Mononuclear cell (primary cell): ENCODE data around the gene SERPINB10. TPM values are rescaled to one million over a fixed set of nuclear protein-coding genes. Genes with fewer than 3 reads are reported as not detected.

Experiments used
- H3K27me3 ChIP-seq: 2 replicates; pipeline ENCODE4 v1.6.0; 2011; ENCODE audit warnings: low read length, control low read depth; ENCODE audit not compliant: insufficient read depth
- H3K4me1 ChIP-seq: 2 replicates; pipeline ENCODE4 v1.5.1; 2011; ENCODE audit warnings: mild to moderate bottlenecking, low read length, control low read depth; ENCODE audit not compliant: insufficient read depth
- H3K4me3 ChIP-seq: 2 replicates; pipeline ENCODE4 v1.5.1; 2011; ENCODE audit warnings: mild to moderate bottlenecking, low read length, moderate library complexity
- H3K9me3 ChIP-seq: 2 replicates; pipeline ENCODE4 v1.5.1; 2011; ENCODE audit warnings: low read depth, mild to moderate bottlenecking, control low read depth, low read length
- total RNA-seq: library from RNA; depleted of rRNA; stranded (reverse); fragments of >200 nt; gene quantifications from one replicate; pipeline ENCODE4 v1.2.3, GENCODE V29; 2012

Gene SERPINB10, protein sequence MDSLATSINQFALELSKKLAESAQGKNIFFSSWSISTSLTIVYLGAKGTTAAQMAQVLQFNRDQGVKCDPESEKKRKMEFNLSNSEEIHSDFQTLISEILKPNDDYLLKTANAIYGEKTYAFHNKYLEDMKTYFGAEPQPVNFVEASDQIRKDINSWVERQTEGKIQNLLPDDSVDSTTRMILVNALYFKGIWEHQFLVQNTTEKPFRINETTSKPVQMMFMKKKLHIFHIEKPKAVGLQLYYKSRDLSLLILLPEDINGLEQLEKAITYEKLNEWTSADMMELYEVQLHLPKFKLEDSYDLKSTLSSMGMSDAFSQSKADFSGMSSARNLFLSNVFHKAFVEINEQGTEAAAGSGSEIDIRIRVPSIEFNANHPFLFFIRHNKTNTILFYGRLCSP
- 5.7 TPM for total RNA-seq

DNA sequence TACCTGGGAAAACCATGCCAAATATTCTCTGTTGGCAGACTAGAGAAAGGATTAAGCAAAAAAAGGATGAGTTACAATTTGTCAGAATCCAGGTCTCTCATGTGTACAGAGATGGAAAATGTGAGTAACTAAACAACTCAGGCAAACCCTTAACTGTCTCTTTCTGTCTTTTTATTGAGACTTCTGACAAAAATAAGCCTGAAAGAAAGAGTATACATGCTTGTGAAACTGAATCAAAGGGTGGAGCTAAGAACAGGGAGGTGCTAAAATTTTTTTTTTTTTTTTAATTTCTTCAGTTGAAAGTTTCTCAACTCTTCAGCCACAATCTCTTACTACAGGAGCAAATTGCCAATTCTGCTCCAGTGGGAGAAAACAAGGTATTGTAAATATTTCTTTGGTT lies at the start of gene SERPINB10:
Gene SERPINB10, plus strand, starts transcription at position 295 of the 400 bp plus-strand sequence. CDS start 7,553 bp downstream, outside the sequence.
- Histone ChIP-seq H3K9me3 (no peaks in the 10 kb centered on the region), H3K4me3 (no peak within 1 kb of the TSS), H3K27me3 (no peaks in the 10 kb centered on the region), H3K4me1 (peaks cover 25% of the 10 kb centered on the region)

DNA sequence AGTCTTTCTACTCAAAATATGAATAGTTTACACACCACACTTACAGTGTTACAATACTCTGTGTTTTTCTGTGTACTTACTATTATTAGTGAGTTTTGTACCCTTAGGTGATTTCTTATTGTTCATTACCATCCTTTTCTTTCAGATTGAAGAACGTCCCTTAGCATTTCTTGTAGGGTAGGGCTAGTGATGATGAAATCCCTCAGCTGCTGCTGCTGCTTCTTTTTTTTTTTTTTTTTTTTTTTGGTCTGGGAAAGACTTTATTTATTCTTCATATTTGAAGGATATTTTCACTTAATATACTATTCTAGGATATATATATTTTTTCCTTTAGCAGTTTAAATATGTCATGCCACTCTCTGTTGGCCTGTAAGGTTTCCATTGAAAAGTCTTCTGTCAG lies 49.3 kb upstream of the SERPINB10 start:
- Histone ChIP-seq H3K4me3 (no peak overlapping the region), H3K4me1 (peaks cover 27% of the 10 kb centered on the region), H3K27me3 (no peaks in the 10 kb centered on the region)

DNA sequence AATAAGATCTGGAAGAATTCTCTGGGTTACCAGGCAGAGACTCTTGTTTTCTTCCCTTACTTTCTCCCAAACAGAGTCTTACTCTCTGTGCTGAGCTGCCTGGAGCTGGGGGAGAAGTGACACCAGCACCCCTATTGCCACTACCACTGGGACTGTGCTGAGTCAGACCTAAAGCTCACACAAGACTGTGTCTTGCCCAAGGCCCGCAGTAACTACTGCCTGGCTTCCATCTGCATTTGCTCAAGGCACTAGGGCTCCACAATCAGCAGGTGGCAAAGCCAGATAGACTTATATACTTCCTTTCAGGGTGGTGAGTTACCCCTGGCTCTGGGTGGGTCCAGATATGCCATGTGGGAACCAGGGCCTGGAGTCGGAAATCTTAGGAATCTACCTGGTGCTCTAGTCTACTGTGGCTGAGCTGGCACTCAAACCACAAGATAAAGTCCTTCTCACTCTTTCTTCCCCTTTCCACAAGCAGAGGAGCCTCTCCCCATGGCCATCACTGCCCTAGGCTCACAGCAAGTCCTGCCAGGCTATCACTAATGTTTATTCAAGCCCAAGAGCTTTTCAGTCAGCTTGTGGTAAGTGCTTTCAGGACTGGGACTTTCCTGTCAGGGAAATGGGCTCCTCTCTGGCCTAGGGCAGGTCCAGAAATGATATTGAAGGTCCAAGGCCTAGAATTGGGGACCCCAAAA lies 47.8 kb upstream of the SERPINB10 start:
- no peaks in the 10 kb centered on the region for H3K9me3 ChIP-seq
- peaks cover 27% of the 10 kb centered on the region for H3K4me1 ChIP-seq
- H3K27me3 ChIP-seq = no peaks in the 10 kb centered on the region
- no peak overlapping the region for H3K4me3 ChIP-seq

More for the DNA sequence above, 49.3 kb upstream of the SERPINB10 start:
- no peaks in the 10 kb centered on the region for H3K9me3 ChIP-seq

DNA sequence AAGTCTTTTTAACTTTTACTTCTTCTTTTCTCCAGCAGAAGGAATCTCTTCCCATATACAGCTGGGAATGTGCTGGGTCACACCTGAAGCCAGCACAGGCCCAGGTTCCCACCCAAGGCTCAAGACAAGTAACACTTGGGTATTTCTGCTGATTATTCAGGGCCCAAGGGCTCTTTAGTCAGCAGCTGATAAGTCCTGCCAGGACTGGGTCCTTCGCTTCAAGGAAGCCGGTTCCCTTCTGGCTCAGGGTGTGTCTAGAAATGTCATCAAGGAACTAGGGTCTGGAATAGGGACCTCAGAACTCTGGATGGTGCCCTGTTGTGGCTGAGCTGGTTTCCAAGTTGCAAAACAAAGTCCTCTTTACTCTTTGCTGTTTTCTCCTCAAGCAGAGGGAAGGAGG lies 47.2 kb upstream of the SERPINB10 start:
- Histone ChIP-seq H3K4me1 (peaks cover 27% of the 10 kb centered on the region), H3K9me3 (no peaks in the 10 kb centered on the region), H3K27me3 (no peaks in the 10 kb centered on the region), H3K4me3 (no peak overlapping the region)

DNA sequence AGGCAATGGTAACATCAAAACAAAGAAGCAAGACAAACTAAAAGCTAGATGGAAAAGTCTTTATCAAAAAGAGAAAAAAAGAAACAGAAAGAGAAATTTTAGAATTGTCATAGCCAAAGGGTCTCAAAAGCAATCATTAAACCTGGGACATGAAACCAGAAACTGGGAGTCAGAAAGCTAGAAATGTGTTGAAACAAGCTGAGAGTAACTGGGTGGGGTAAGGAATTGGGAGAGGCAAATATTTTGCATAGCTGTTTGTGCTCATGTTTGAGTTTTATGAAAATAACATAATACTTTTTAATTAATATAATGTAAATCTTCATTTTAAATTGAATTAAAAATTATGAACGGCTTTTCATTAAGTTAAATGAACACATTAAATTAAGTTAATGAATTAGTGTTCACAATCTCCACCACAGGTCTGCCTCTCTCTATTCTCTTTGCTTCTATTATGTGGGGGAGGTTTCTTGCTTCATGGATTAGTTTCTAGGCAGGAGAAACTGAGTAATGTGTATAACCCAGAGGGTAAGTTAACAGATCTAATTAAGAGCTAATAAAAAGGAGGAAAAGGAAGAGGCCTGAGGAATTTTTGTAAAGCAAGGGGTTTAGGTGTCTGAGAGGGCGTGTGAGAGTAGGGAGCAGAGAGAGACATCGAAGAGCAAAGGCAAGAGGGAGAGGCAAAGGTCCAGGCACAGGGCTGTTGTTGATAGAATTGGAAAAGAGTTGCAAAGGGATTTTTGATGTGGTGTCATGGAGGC lies 40.2 kb upstream of the SERPINB10 start:
- Histone ChIP-seq H3K4me1 (peaks cover 24% of the 10 kb centered on the region), H3K4me3 (no peak overlapping the region), H3K9me3 (no peaks in the 10 kb centered on the region), H3K27me3 (no peaks in the 10 kb centered on the region)

DNA sequence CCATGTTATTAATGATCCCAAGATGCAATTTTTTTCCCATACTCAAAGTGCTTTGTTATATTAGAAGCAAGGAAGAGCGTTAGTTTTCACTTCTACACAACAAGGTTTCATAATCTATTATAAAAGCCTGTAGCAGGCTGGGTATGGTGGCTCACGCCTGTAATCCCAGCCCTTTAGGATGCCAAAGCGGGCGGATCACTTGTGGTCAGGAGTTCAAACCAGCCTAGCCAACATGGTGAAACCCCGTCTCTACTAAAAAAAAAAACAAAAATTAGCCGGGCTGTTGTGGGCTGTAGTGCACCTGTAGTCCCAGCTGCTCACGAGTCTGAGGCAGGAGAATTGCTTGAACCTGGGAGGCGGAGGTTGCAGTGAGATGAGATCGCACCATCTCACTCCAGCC lies 39.2 kb upstream of the SERPINB10 start:
- no peaks in the 10 kb centered on the region for H3K27me3 ChIP-seq
- H3K4me3 ChIP-seq = no peak overlapping the region
- H3K9me3 ChIP-seq = no peaks in the 10 kb centered on the region
- peaks cover 24% of the 10 kb centered on the region for H3K4me1 ChIP-seq

DNA sequence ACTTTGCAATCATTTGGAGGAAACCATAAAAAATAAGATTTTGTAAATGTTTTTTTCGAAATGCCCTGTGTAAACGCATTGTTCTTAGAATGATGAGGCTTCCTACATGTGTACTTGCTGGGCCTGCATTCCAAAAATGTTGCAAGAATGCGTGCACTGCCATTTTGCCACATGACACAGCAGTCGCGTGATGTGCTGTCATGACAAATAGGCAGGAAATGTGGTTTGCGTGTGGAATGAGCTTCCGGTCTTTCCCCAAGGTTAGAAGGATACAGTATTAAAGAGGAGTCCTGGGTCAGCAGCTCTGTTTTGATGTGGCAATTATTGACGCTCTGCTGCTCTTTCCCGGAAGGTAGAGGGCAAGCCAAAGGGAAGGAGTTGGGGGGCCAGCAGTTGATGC lies 38.4 kb upstream of the SERPINB10 start:
- Histone ChIP-seq H3K9me3 (no peaks in the 10 kb centered on the region), H3K4me3 (no peak overlapping the region), H3K27me3 (no peaks in the 10 kb centered on the region), H3K4me1 (peaks cover 24% of the 10 kb centered on the region)

DNA sequence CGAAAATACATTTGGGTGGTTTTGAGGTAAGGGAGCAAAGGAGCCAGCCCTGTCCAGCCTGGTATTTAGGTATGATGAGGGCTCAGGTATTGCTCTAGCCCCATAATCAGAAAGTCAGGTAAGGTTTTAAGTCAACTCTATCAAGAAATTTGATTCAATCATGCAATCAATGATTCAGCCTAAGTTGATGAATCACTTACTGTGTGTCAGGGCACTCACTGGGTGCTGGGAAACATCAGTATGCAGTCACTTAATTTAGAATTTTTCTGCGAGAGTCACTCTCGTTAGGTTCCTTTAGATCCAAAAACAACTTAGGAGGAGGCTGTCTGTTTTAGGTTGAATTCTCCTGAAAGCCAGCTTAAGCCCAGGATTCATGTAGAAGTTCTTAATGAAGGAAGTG lies 37.9 kb upstream of the SERPINB10 start:
- no peak overlapping the region for H3K4me3 ChIP-seq
- no peaks in the 10 kb centered on the region for H3K27me3 ChIP-seq
- H3K9me3 ChIP-seq = no peaks in the 10 kb centered on the region
- peaks cover 24% of the 10 kb centered on the region for H3K4me1 ChIP-seq

DNA sequence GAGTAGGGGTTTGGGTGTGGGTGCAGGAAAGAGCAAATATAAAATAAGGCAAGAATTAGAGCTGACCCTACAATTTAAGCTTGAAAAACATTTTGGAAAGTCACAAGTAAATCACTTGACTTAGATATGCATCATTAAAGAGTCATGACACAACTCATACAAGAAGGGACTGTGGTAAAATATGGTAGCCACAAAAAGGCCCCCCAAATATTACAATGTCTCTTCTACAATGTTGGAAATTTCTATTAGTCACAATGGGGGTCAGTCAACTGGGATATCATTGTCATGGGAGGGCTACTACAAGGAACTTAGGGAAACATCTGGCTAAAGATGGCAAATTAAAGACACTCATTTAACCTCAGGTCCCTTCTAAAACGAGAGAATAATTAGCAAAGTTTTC lies 35.9 kb upstream of the SERPINB10 start:
- H3K9me3 ChIP-seq = no peaks in the 10 kb centered on the region
- H3K4me3 ChIP-seq = no peak overlapping the region
- H3K27me3 ChIP-seq = no peaks in the 10 kb centered on the region
- peaks cover 24% of the 10 kb centered on the region for H3K4me1 ChIP-seq

DNA sequence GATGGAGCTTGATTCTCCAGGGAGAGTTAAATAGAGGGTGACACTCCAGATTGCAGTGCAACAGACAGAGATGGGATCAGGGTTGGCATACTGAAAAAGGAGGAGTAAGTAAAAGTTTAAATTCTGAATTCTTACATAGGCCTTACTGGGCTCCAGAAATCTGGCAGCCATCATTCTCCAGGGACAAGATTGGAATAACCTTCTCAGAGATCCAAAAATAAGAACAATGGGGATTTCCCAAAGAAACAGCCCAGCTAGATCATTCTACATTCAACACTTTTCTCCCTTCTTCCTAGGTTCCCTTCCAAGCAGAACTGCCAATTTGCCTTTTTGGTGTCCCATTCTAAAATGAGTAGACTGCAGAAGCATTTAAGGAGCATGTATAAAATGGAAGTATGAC lies 35.2 kb upstream of the SERPINB10 start:
- Histone ChIP-seq H3K4me3 (no peak overlapping the region), H3K4me1 (peaks cover 24% of the 10 kb centered on the region), H3K9me3 (no peaks in the 10 kb centered on the region), H3K27me3 (no peaks in the 10 kb centered on the region)

DNA sequence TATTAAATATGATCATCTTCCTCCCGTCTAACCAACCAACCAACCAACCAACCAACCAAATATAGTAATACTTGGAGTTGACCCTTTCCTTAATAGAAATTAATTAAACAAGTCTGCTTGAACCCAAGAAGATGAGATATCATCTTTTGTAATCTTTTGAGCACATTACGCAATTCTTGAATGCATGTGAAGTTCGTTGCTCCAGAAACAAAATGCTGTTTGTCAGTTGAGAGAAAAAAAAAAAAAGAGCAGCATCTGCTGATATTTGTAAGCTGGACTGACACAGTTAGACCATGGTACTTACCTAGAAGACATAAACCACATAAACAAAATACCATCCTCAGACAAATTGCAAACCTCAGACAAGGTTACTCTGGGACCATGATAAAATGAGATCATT lies 29.4 kb upstream of the SERPINB10 start:
- H3K9me3 ChIP-seq = no peaks in the 10 kb centered on the region
- no peak overlapping the region for H3K4me3 ChIP-seq
- no peaks in the 10 kb centered on the region for H3K27me3 ChIP-seq
- H3K4me1 ChIP-seq = peaks cover 14% of the 10 kb centered on the region

DNA sequence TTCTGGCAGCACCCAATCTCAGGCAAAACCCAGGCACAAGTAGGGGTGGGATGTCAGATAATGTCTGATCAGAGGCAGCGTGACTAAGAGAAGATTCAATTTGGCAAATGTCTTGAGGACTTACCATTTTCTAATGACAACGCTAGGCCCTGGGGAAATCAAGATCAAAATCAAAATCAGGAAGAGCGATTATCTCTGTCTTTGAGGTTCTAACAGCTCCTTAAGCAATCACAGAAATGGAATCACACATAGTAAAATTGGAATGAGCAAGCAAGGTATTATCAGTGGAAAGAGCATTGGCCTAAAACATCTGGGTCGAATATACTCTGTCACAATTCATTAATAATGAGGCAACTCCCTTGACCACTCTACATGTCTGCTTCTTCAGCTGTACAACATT lies 28.8 kb upstream of the SERPINB10 start:
- Histone ChIP-seq H3K27me3 (no peaks in the 10 kb centered on the region), H3K9me3 (no peaks in the 10 kb centered on the region), H3K4me1 (peaks cover 14% of the 10 kb centered on the region), H3K4me3 (no peak overlapping the region)

DNA sequence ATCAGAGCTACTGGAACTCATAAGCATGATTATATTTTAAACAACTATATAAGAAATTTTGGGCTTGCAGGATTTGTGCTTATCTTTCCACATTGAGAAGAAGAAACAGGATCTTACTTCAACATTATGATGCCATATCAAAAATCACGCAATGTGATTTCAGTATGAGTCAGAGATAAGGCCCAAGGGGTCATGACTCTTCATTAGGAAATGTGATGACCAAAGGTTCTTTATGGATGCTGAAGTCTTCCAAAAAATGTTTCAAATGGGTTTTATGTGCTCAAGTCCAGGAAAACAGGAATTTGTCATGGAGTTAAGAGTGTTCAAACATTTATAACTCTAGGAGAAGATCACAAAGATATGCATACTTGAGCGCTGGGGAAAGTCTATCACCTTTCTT lies 28.0 kb upstream of the SERPINB10 start:
- Histone ChIP-seq H3K9me3 (no peaks in the 10 kb centered on the region), H3K4me1 (peaks cover 14% of the 10 kb centered on the region), H3K27me3 (no peaks in the 10 kb centered on the region), H3K4me3 (no peak overlapping the region)

DNA sequence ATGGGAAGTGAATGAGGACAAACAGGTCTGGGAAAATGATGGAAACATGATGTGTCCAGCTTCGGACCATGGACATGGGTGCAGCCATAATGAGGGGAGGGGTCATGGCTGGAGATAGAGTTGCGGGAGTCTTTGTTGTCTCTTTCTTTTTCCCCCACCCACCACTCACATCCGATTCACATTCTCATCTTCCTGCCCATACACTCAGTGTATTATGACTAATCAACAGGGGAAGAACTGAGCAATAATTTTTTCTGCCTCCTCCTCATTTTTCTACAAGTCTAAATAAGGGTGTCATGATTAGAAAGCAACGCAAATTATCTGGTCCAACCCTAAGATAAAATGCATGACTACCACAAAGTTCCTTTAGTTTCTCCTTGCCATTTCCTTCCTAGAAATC lies 25.9 kb upstream of the SERPINB10 start:
- Histone ChIP-seq H3K4me1 (peaks cover 14% of the 10 kb centered on the region), H3K9me3 (no peaks in the 10 kb centered on the region), H3K4me3 (no peak overlapping the region), H3K27me3 (no peaks in the 10 kb centered on the region)
